NOMO-1 treated with DMSO at 0.1 percent for 48 hours (cell line): ENCODE data around the gene ASCC2.

Source experiments
- DNase-seq: peaks from one replicate; lab custom pipeline; 2025; ENCODE audit not compliant: unreplicated experiment; lab: John Stamatoyannopoulos, UW

ASCC2 gene

GRCh38 chr22:29788339-29789279 is 49.5 kb downstream of the ASCC2 start:
- DNase-seq, result no peak

GRCh38 chr22:29787371-29787980 is 50.6 kb downstream of the ASCC2 start:
- no peak for DNase-seq

DNA sequence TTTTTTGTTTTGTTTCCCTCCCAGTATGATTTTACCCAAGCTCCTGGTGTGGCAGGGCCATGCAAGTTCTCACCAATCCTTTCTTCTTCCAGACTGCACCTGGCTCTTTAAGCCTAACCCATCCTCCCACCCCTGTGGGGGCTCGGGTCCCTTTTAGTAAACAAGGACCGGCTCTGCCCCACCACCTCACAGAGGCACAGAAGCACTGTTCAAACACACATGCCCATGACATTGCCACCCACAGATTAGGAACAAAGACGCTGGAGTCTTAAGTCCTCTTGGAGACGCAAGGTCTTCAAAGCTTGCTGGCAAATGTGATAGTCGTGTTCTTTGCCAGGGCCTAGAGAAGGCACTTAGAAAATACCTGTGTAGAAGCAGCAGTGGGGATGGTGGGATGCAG is 52.0 kb downstream of the ASCC2 start:
- no peak for DNase-seq

DNA sequence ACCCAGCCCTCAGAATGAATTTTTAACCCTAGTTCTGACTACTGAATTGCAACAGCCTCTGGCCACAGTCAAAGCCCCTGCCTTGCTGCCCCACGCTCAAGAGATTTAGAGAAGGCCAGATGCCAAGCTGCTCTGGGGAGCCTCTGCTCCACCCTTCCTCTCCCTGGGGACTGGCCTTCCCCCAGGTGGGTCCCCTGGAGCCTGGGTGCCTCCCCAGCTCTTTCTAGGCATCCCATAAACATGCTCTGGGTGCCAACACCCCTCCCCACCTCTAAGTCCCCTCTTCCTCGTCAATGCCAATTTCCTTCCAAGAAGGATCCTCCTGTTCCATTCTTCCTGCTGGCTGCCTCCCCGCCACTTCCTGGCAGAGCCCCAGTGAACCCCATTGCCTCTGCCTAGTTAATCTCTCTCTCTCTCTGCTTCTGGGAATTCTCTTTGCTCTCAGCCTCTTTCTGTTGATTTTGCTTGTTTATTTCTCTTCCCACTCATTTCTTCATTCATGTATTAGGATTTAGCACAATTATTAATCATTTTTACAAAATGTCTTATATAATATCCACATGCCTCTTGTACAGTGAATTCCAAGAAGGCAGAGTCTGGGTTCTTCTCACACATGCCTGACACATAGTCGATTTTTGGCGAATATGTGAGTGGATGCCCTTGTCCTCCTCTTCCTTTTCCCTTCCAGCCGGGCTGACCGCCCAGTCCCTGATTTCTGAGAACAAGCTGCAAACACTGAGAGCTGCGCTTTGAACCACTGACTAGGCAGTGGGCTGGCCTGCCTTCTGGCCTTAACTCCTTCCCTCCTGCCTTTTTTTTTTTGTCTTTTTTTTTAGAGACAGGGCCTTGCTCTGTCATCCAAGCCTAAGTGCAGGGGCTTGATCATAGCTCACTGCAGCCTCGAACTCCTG is 53.4 kb downstream of the ASCC2 start:
- DNase-seq, result no peak

- DNase-seq, result no peak
Measured at GRCh38 chr22:29782061-29782845, 55.8 kb downstream of the ASCC2 start.

GRCh38 chr22:29780748-29781676 is 57.1 kb downstream of the ASCC2 start:
- DNase-seq, result peak; percentile 29

GRCh38 chr22:29780220-29780619 is 57.9 kb downstream of the ASCC2 start:
- DNase-seq, result no peak

DNA sequence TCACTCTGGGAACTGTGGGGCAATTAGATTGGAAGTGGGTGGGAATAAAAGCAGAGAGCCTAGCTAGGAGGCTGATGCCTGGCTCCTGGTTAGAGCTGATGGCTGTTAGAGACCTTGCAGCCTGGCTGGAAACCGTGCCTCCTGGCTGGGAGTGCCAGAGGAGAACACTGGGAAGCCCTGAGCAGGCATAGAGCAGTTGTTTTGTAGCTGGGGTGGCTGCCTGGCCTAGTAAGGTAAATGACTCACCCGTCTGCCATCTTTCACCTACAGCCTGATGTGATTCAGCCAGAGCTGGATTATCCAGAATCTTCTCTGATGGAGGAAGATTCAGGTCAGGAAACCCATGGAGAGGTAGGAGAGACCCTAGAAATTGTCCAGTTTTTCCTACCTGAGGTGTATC is 64.8 kb downstream of the ASCC2 start:
- DNase-seq, result no peak

DNA sequence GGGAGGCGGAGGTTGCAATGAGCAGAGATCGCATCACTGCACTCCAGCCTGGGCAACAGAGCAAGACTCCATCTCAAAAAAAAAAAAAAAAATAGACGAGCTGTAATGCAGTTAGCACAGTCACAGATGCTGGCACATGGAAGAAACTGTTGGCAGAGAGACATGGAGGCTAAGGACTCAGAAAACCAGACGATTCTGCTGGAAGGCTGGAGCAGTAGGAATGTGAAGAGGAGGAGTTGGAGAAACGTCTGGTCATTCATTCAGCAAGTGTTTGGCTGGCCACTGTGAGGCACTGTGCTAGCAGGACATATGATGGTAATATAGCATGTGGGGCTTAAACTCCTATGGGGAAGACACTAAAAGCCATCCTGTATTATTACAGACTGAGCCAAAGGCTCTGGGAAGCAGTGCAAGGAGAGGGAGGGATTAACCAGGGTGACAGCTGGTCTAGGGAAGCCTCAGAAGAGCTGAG is 65.9 kb downstream of the ASCC2 start:
- peak; percentile 5 for DNase-seq

- no peak for DNase-seq
Measured at GRCh38 chr22:29769723-29770321, 68.3 kb downstream of the ASCC2 start.

GRCh38 chr22:29768052-29768693 is 69.9 kb downstream of the ASCC2 start:
- DNase-seq, result no peak

GRCh38 chr22:29767171-29768051 is 70.7 kb downstream of the ASCC2 start, which contains the start of gene UQCR10:
Gene UQCR10, plus strand, starts transcription at chr22:29767369. Its CDS starts 30 bp downstream, at chr22:29767399.
- peak; percentile 88 for DNase-seq

- DNase-seq, result peak; percentile 99
Measured at GRCh38 chr22:29766632-29767170, 71.4 kb downstream of the ASCC2 start, which contains the start of gene ZMAT5. Gene ZMAT5, minus strand, starts transcription at chr22:29767007. Its CDS starts 18,463 bp downstream, at chr22:29748544.

DNA sequence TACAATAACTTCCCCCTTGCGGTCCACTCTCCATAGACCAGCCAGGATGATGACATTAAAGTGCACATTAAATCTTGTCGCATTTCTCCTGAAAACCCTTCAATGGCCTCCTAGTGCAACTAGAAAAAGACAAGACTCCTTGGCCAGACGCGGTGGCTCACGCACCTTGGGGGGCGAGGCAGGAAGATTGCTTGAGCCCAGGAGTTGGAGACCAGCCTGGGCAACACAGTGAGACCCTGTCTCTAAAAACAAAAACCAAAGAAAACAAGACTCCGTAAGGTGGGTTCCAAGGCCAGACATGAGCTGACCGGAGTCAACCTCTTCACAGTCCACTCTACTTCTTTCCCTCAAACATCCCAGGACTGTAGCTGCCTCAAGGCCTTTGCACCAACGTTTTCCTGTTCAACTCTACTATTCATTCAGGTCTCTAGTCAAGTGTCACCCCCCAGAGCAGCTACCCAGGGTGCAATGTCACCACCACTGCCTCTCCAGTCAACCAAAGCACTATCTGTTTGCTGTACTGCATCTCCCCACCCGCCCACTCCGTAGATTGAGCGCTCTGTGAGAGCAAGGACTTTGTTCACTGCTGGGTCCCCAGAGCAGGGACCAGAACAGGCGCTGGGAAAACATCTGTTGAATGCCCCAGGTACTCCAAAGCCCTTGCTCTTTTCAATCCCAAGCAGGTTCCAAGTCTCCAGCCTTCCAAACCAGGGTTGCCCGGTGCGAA is 72.0 kb downstream of the ASCC2 start:
- peak; percentile 65 for DNase-seq

GRCh38 chr22:29762263-29762662 is 75.8 kb downstream of the ASCC2 start:
- DNase-seq, result no peak

DNA sequence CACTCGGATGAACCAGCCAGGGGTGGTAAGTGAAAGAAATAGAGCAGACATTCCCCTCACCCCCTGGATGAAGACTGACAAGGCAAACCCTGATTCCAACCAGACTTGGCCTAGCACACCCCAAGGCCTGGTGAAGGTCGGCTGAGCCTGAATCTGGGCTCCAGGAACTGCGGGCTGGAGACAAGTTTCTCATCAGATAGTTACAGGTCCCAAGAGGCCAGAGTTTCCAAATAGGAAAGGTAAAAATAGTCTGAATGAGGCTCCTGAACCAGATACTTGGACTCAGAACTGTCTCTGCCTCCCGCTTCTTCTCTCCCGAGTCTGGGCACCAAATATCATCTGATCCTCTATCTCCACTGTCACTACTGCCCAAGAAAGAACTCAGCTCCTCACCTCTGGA is 79.1 kb downstream of the ASCC2 start:
- no peak for DNase-seq
